Hepatocyte (in vitro differentiated cells): ENCODE data around the gene NPTX1. TPM values are rescaled to one million over a fixed set of nuclear protein-coding genes. Genes with fewer than 3 reads are reported as not detected.

Experiments
- DNase-seq: peaks from one replicate; pipeline ENCODE4 v3.0.0-alpha.2; 2016; ENCODE audit warnings: low spot score
- H2AFZ ChIP-seq: fragments of 200-600 bp; sonication (generic); 2 replicates; pipeline ENCODE4 v1.6.0; 2016; ENCODE audit warnings: antibody characterized with exemption, mild to moderate bottlenecking
- H3K27ac ChIP-seq: fragments of 200-600 bp; sonication (generic); 2 replicates; pipeline ENCODE4 v1.5.1; 2016; ENCODE audit warnings: mild to moderate bottlenecking
- H3K27me3 ChIP-seq: fragments of 200-600 bp; sonication (generic); 2 replicates; pipeline ENCODE4 v1.6.1; 2016
- H3K36me3 ChIP-seq: fragments of 200-600 bp; sonication (generic); replicated peaks from 2 replicates; pipeline ENCODE4 v1.5.1; 2016; ENCODE audit warnings: low read depth; ENCODE audit not compliant: insufficient read depth
- H3K4me1 ChIP-seq: fragments of 200-600 bp; sonication (generic); 2 replicates; pipeline ENCODE4 v1.5.1; 2016; ENCODE audit warnings: mild to moderate bottlenecking, moderate library complexity; ENCODE audit not compliant: insufficient read depth
- H3K4me2 ChIP-seq: fragments of 200-600 bp; sonication (generic); 2 replicates; pipeline ENCODE4 v1.6.0; 2016
- H3K4me3 ChIP-seq: fragments of 200-600 bp; sonication (generic); 2 replicates; pipeline ENCODE4 v1.5.1; 2016; ENCODE audit warnings: mild to moderate bottlenecking
- H3K79me2 ChIP-seq: fragments of 200-600 bp; sonication (generic); 2 replicates; pipeline ENCODE4 v1.6.0; 2017; ENCODE audit warnings: mild to moderate bottlenecking
- H3K9me2 ChIP-seq: fragments of 200-600 bp; sonication (generic); replicated peaks from 2 replicates; pipeline ENCODE4 v1.6.0; 2017; ENCODE audit warnings: mild to moderate bottlenecking; ENCODE audit not compliant: insufficient read depth
- H3K9me3 ChIP-seq: fragments of 200-600 bp; sonication (generic); 2 replicates; pipeline ENCODE4 v1.5.1; 2016; ENCODE audit warnings: low read depth, mild to moderate bottlenecking
- H4K20me1 ChIP-seq: fragments of 200-600 bp; sonication (generic); 2 replicates; pipeline ENCODE4 v1.6.0; 2016; ENCODE audit warnings: mild to moderate bottlenecking; ENCODE audit not compliant: insufficient read depth, poor library complexity, severe bottlenecking
- EZH2 ChIP-seq: fragments of 200-600 bp; sonication (generic); IDR thresholded peaks from 2 replicates; pipeline ENCODE4 v1.6.1; 2016; ENCODE audit warnings: antibody characterized with exemption, mild to moderate bottlenecking, borderline replicate concordance
- EZH2phosphoT487 ChIP-seq: fragments of 200-600 bp; sonication (generic); IDR thresholded peaks from one replicate; pipeline ENCODE4 v1.6.1; 2018; ENCODE audit warnings: antibody characterized with exemption, mild to moderate bottlenecking, low read depth, moderate library complexity; ENCODE audit not compliant: unreplicated experiment, severe bottlenecking
- WGBS: methylation state at CpG from one replicate; pipeline ENCODE4 v1.1.6; 2016; ENCODE audit warnings: low lambda C conversion rate; ENCODE audit errors: missing lambda C conversion rate; 5-methylcytosine and 5-hydroxymethylcytosine counted together
- polyA plus RNA-seq: library from polyadenylated mRNA; unstranded; fragments of >200 nt; fragmentation: Nextera tagmentation; extraction: Ambion mirVana; gene quantifications from 2 replicates; pipeline ENCODE4 v1.2.1, GENCODE V29; 2016
- total RNA-seq: library from RNA; depleted of rRNA; stranded (reverse); fragments of >200 nt; gene quantifications from 2 replicates; pipeline ENCODE4 v1.2.3, GENCODE V29; 2014
- TF ChIP-seq, protein P1 (sequence below): fragments of 200-600 bp; sonication (generic); IDR thresholded peaks from 2 replicates; pipeline ENCODE4 v1.5.1; 2016; ENCODE audit warnings: antibody characterized with exemption, mild to moderate bottlenecking; ENCODE audit not compliant: poor library complexity

The NPTX1 gene, protein sequence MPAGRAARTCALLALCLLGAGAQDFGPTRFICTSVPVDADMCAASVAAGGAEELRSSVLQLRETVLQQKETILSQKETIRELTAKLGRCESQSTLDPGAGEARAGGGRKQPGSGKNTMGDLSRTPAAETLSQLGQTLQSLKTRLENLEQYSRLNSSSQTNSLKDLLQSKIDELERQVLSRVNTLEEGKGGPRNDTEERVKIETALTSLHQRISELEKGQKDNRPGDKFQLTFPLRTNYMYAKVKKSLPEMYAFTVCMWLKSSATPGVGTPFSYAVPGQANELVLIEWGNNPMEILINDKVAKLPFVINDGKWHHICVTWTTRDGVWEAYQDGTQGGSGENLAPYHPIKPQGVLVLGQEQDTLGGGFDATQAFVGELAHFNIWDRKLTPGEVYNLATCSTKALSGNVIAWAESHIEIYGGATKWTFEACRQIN
- total RNA-seq = 0.70 and 3.2 TPM in 2 replicates
- polyA plus RNA-seq = 1.9 and 2.1 TPM in 2 replicates

DNA sequence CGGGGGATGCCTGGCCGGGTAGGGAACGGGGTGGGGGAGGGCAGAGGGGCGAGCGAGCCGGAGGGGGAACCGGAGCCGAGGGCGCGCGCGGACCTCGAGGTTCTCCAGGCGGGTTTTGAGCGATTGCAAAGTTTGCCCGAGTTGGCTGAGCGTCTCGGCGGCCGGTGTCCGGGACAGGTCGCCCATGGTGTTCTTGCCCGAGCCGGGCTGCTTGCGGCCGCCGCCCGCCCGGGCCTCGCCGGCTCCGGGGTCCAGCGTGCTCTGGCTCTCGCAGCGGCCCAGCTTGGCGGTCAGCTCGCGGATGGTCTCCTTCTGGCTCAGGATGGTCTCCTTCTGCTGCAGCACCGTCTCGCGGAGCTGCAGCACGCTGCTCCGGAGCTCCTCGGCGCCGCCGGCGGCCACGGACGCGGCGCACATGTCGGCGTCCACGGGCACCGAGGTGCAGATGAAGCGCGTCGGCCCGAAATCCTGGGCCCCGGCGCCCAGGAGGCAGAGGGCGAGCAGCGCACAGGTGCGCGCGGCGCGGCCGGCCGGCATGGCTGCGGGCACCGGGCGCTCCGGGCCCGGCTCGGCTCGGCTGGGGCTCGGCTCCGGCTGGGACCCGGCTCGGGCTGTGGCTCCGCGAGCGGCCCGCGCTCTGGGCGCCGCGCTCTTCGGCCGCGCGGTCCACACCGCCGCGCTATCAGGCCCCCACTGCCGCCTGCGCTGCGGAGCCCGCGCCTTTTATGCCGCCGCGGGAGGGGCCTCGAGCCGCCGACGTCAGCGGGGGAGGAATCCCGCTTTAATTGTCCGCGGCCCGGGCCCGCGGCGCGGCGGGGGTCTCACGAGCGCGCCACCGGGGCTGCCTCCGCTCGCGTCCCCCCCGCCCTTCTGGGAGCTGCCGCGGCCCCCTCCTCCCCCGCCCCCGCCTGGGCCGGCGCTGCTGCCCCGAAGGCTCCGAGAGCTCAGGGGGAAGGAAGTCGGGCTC lies at the start of gene NPTX1:
TSS of gene NPTX1 (minus strand) at position 698 of the 967 bp plus-strand sequence. CDS start at position 537, 161 bp downstream.
- no peak within 1 kb of the TSS for H3K4me3 ChIP-seq
- H3K9me2 ChIP-seq = no peaks in the 10 kb centered on the region
- peaks cover 96% of the 10 kb centered on the region for H3K27me3 ChIP-seq

GRCh38 chr17:80523956-80524712 lies 47.7 kb upstream of the NPTX1 start:
- DNase-seq = peak; percentile 37
- Histone ChIP-seq H3K4me1 (peaks cover 5% of the 10 kb centered on the region), H3K9me3 (no peaks in the 10 kb centered on the region), H3K9me2 (no peaks in the 10 kb centered on the region), H3K36me3 (no peaks in the 10 kb centered on the region), H3K79me2 (no peaks in the 10 kb centered on the region), H2AFZ (no peak overlapping the region), H3K27me3 (no peaks in the 10 kb centered on the region), H3K4me2 (no peak overlapping the region), H4K20me1 (no peaks in the 10 kb centered on the region), H3K4me3 (no peak overlapping the region), H3K27ac (no peak overlapping the region)
- WGBS = 60% methylated on average over 16 of the region's 16 CpGs
- TF ChIP-seq EZH2phosphoT487 (no peak), EZH2 (no peak)
- TF ChIP-seq, protein P1, sequence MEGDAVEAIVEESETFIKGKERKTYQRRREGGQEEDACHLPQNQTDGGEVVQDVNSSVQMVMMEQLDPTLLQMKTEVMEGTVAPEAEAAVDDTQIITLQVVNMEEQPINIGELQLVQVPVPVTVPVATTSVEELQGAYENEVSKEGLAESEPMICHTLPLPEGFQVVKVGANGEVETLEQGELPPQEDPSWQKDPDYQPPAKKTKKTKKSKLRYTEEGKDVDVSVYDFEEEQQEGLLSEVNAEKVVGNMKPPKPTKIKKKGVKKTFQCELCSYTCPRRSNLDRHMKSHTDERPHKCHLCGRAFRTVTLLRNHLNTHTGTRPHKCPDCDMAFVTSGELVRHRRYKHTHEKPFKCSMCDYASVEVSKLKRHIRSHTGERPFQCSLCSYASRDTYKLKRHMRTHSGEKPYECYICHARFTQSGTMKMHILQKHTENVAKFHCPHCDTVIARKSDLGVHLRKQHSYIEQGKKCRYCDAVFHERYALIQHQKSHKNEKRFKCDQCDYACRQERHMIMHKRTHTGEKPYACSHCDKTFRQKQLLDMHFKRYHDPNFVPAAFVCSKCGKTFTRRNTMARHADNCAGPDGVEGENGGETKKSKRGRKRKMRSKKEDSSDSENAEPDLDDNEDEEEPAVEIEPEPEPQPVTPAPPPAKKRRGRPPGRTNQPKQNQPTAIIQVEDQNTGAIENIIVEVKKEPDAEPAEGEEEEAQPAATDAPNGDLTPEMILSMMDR = no peak

More for the DNA sequence above, at the start of gene NPTX1:
- WGBS = 2% methylated on average over 54 of the region's 136 CpGs
- no peaks in the 10 kb centered on the region for H3K36me3 ChIP-seq
- H3K4me2 ChIP-seq = peak within 1 kb of the TSS; percentile 94
- H3K4me1 ChIP-seq = peaks cover 35% of the 10 kb centered on the region
- H2AFZ ChIP-seq = peak within 1 kb of the TSS; percentile 40
- DNase-seq = peak; percentile 66
- no peaks in the 10 kb centered on the region for H3K79me2 ChIP-seq
- TF ChIP-seq, protein P1 = no peak
- peak; percentile 8 for TF ChIP-seq EZH2
- peaks cover 3% of the 10 kb centered on the region for H4K20me1 ChIP-seq
- no peak within 1 kb of the TSS for H3K27ac ChIP-seq
- H3K9me3 ChIP-seq = no peaks in the 10 kb centered on the region

- Histone ChIP-seq H3K9me3 (no peaks in the 10 kb centered on the region), H3K4me3 (no peak overlapping the region), H3K4me2 (no peak overlapping the region), H3K36me3 (no peaks in the 10 kb centered on the region), H4K20me1 (no peaks in the 10 kb centered on the region), H3K27me3 (no peaks in the 10 kb centered on the region), H3K79me2 (no peaks in the 10 kb centered on the region), H2AFZ (no peak overlapping the region), H3K4me1 (no peaks in the 10 kb centered on the region), H3K9me2 (no peaks in the 10 kb centered on the region), H3K27ac (no peak overlapping the region)
- no peak for DNase-seq
- no peak for TF ChIP-seq EZH2
- TF ChIP-seq, protein P1 = no peak
- no peak for TF ChIP-seq EZH2phosphoT487
- 86% methylated on average over 12 of the region's 12 CpGs for WGBS
Measured at GRCh38 chr17:80523054-80523744, 46.8 kb upstream of the NPTX1 start.
